PC-9 (cell line): Measurements from ENCODE around the gene POMGNT2.

ENCODE experiments used
- EZH2 ChIP-seq: fragments of 200-600 bp; sonication (generic); IDR thresholded peaks from 2 replicates; pipeline ENCODE4 v1.8.0; 2017; ENCODE audit warnings: antibody characterized with exemption, low read depth
- TF ChIP-seq, protein P1 (sequence below): fragments of 200-600 bp; sonication (generic); conservative IDR thresholded peaks from 2 replicates; pipeline ENCODE4 v1.6.1; 2017; ENCODE audit warnings: mixed run types, antibody characterized with exemption, mild to moderate bottlenecking, moderate library complexity

DNA sequence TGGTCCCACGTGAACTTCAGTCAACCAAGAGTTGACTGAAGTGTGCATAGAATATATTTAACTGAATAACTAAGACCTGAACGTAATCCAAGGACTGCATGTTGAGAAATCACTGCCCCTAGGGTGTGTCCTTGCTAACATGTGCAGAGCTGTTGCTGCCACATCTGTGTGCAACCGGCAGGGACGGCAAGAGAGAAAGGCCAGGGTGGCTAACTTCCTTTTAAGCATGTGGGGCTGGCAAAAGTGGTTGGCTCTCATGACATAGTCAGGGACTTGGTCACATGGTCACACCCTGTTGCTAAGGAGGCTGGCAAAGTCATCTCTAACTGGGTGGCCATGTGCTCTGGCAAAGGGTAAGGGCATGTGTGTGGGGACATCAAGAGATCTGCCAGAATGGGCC, 74.4 kb downstream of the POMGNT2 start:
- TF ChIP-seq, protein P1, sequence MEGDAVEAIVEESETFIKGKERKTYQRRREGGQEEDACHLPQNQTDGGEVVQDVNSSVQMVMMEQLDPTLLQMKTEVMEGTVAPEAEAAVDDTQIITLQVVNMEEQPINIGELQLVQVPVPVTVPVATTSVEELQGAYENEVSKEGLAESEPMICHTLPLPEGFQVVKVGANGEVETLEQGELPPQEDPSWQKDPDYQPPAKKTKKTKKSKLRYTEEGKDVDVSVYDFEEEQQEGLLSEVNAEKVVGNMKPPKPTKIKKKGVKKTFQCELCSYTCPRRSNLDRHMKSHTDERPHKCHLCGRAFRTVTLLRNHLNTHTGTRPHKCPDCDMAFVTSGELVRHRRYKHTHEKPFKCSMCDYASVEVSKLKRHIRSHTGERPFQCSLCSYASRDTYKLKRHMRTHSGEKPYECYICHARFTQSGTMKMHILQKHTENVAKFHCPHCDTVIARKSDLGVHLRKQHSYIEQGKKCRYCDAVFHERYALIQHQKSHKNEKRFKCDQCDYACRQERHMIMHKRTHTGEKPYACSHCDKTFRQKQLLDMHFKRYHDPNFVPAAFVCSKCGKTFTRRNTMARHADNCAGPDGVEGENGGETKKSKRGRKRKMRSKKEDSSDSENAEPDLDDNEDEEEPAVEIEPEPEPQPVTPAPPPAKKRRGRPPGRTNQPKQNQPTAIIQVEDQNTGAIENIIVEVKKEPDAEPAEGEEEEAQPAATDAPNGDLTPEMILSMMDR, result no peak
- no peak for TF ChIP-seq EZH2
